B cell (primary cell): ENCODE data around the gene EML6. TPM values are rescaled to one million over a fixed set of nuclear protein-coding genes. Genes with fewer than 3 reads are reported as not detected.
A peak's percentile ranks its signal among the peaks of the same experiment; 100 is the strongest.

Source experiments
- ATAC-seq: fragments of 200-7000 bp; cut with Tn5 transposase; one replicate; pipeline ENCODE4 v1.10.0; 2021; ENCODE audit warnings: low read depth, mild to moderate bottlenecking, moderate number of reproducible peaks, moderate library complexity
- CTCF ChIA-PET: fragments of 350-600 bp; sonication (Branson Sonifier 250); formaldehyde crosslinking; loops from one replicate; lab custom pipeline; 2021; ENCODE audit warnings: antibody characterized with exemption, inconsistent platforms; lab: Charles Lee
- POLR2A ChIA-PET: fragments of 350-600 bp; sonication (Branson Sonifier 250); formaldehyde crosslinking; loops from one replicate; lab custom pipeline; 2021; ENCODE audit warnings: antibody characterized with exemption; lab: Charles Lee
- DNase-seq: peaks from one replicate; pipeline ENCODE4 v3.0.0; 2013
- H2AFZ ChIP-seq: 2 replicates; pipeline ENCODE4 v1.6.1; 2012; ENCODE audit warnings: mild to moderate bottlenecking, low read depth, low read length; ENCODE audit not compliant: insufficient read depth, poor library complexity, severe bottlenecking
- H3K27ac ChIP-seq, 2 donors: 1 replicate in 1 of 2; 2 replicates in 1 of 2; pipeline ENCODE4 v1.5.1; 2012 to 2013; ENCODE audit warnings: low read length in 2 of 2, mild to moderate bottlenecking in 2 of 2, moderate library complexity in 1 of 2
- H3K27me3 ChIP-seq, 4 experiments: fragments of 200-600 bp in 1 of 4; sonication (generic) in 1 of 4; replicated peaks in 1 of 4; 1 replicate in 2 of 4; 2 replicates in 2 of 4; pipeline versions ENCODE4 v1.6.1 to v1.7.0; 2013 to 2016; ENCODE audit warnings: low read length in 3 of 4, mild to moderate bottlenecking in 2 of 4, mixed read lengths in 1 of 4, moderate library complexity in 1 of 4; ENCODE audit not compliant: insufficient read depth in 4 of 4, control insufficient read depth in 3 of 4; ENCODE audit errors: control extremely low read depth in 1 of 4
- H3K36me3 ChIP-seq, 2 experiments: replicated peaks in 1 of 2; 1 replicate in 1 of 2; 2 replicates in 1 of 2; pipeline versions ENCODE4 v1.6.1 to v1.7.1; 2013; ENCODE audit warnings: low read length in 1 of 2; ENCODE audit not compliant: insufficient read depth in 2 of 2, control insufficient read depth in 1 of 2; ENCODE audit errors: control extremely low read depth in 1 of 2, extremely low read depth in 1 of 2
- H3K4me1 ChIP-seq, 2 donors: fragments of 200-600 bp in 1 of 2; sonication (generic) in 1 of 2; 1 replicate in 1 of 2; 2 replicates in 1 of 2; pipeline versions ENCODE4 v1.5.1 to v1.6.1; 2013 to 2017; ENCODE audit warnings: low read length in 2 of 2; ENCODE audit not compliant: control insufficient read depth in 2 of 2, insufficient read depth in 2 of 2
- H3K4me2 ChIP-seq: replicated peaks from 2 replicates; pipeline ENCODE3; 2012; ENCODE audit warnings: mild to moderate bottlenecking, low read depth, low read length; ENCODE audit not compliant: poor library complexity, severe bottlenecking
- H3K4me3 ChIP-seq, 5 experiments: fragments of 200-600 bp in 1 of 5; sonication (generic) in 1 of 5; 1 replicate in 3 of 5; 2 replicates in 2 of 5; pipeline versions ENCODE4 v1.5.1 to v1.7.0; 2011 to 2016; ENCODE audit warnings: low read length in 4 of 5, mild to moderate bottlenecking in 4 of 5, low read depth in 2 of 5, control low read depth in 1 of 5, moderate library complexity in 1 of 5; ENCODE audit not compliant: insufficient read depth in 1 of 5; ENCODE audit errors: control extremely low read depth in 1 of 5, extremely low read depth in 1 of 5
- H3K79me2 ChIP-seq: fragments of 200-600 bp; sonication (generic); one replicate; pipeline ENCODE4 v1.6.0; 2016; ENCODE audit warnings: low read length; ENCODE audit not compliant: control insufficient read depth, insufficient read depth
- H3K9ac ChIP-seq: fragments of 200-600 bp; sonication (generic); 2 replicates; pipeline ENCODE4 v1.6.1; 2017; ENCODE audit warnings: mild to moderate bottlenecking, low read length, moderate library complexity
- H3K9me3 ChIP-seq, 3 donors: one replicate each; pipeline versions ENCODE4 v1.6.1 to v1.7.1; 2013; ENCODE audit warnings: low read length in 2 of 3; ENCODE audit not compliant: control insufficient read depth in 2 of 3, insufficient read depth in 1 of 3; ENCODE audit errors: control extremely low read depth in 1 of 3
- H4K20me1 ChIP-seq: 2 replicates; pipeline ENCODE4 v1.6.0; 2012; ENCODE audit warnings: mild to moderate bottlenecking, low read length; ENCODE audit not compliant: insufficient read depth, control insufficient read depth, poor library complexity, severe bottlenecking
- H3K27ac Mint-ChIP-seq: one replicate; pipeline ENCODE4 v1.8.0; 2021; ENCODE audit warnings: mixed read lengths
- H3K27me3 Mint-ChIP-seq: one replicate; pipeline ENCODE4 v1.8.0; 2021; ENCODE audit warnings: mixed read lengths
- H3K4me1 Mint-ChIP-seq: one replicate; pipeline ENCODE4 v1.8.0; 2021; ENCODE audit warnings: mixed read lengths
- H3K4me3 Mint-ChIP-seq: one replicate; pipeline ENCODE4 v1.8.0; 2021; ENCODE audit warnings: mixed read lengths
- H3K9me3 Mint-ChIP-seq: one replicate; pipeline ENCODE4 v1.8.0; 2022; ENCODE audit warnings: mixed read lengths; ENCODE audit not compliant: insufficient read depth
- EZH2 ChIP-seq: IDR thresholded peaks from 2 replicates; pipeline ENCODE4 v1.6.1; 2012; ENCODE audit warnings: borderline replicate concordance, low read depth, mild to moderate bottlenecking, moderate library complexity, low read length; ENCODE audit not compliant: insufficient read depth, poor library complexity, severe bottlenecking
- WGBS: methylation state at CpG from one replicate; pipeline ENCODE4 v1.1.5; 2013; ENCODE audit warnings: missing lambda C conversion rate; ENCODE audit not compliant: insufficient coverage; 5-methylcytosine and 5-hydroxymethylcytosine counted together
- intact Hi-C: fragments of 100-400 bp; cut with micrococcal nuclease; formaldehyde crosslinking; loops from one replicate; pipeline ENCODE4 v1.10.0; 2022
- polyA plus RNA-seq: library from polyadenylated mRNA; depleted of rRNA; stranded (reverse); fragments of >200 nt; gene quantifications from 2 replicates; pipeline ENCODE4 v1.2.3, GENCODE V29; 2012
- total RNA-seq, 2 donors: library from RNA; stranded (reverse); fragments of 120-200 nt in 1 of 2; gene quantifications; 1 replicate in 1 of 2; 2 replicates in 1 of 2; pipeline versions ENCODE4 v1.2.3 to v1.2.4, GENCODE V29; 2013 to 2022
- TF ChIP-seq, protein P1 (sequence below): fragments of 200-600 bp; IDR thresholded peaks from one replicate; pipeline ENCODE4 v1.8.0; 2022; ENCODE audit warnings: antibody characterized with exemption, mild to moderate bottlenecking

The EML6 gene
- total and polyA plus RNA-seq, 2 donors (not counting 1 experiment from before 2014, with no cell fraction given) = 42.5 to 53.7 TPM

DNA sequence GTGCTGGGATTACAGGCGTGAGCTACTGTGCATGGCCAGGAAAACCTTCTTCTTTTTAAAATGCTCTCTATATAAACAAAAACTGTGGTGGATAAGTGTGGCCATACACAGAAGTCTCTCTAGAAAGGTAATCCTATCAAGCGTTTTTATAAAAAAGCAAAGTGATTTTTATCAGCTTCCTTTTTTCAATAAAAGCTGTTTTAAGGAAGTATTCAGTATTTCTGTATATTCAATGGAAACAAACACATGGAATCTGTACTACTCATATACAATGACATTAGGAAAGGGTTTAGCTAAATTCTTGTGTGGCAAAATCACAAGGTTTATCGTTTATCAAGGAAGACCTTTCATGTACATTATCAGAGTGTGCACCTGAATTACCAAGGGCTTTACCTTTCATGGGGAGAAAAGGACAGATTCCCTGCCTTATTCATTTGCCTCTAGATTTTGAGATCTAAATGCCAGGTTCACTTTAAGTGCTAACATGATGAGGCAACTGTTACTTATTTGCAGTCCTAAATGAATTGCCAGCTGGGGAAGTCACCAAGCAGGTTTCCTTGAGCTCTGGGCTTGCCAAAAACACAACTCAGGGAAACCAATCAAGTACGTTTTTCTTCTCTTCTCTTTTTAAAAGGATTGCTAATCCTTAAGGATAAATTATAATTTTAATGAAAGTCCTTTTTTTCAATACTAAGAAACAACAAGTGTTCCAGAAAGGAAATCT is 256.0 kb downstream of the EML6 start:
- Histone ChIP-seq H3K27ac (no peak overlapping the region), H3K4me2 (no peak overlapping the region), H3K4me3 (no peak overlapping the region), H2AFZ (no peak overlapping the region), H3K9ac (no peak overlapping the region), H3K4me1 (peaks cover 0 to 6% of the 10 kb centered on the region in 2 donors), H3K27me3 (no peaks in the 10 kb centered on the region), H4K20me1 (peaks cover 5% of the 10 kb centered on the region), H3K36me3 (peaks cover 7 to 29% of the 10 kb centered on the region in 2 experiments), H3K9me3 (no peaks in the 10 kb centered on the region), H3K79me2 (peaks cover 8% of the 10 kb centered on the region)
- ATAC-seq (no peak), DNase-seq (no peak)
- WGBS = no CpG with 5 or more reads among the region's 4 CpGs
- TF ChIP-seq, protein P1, sequence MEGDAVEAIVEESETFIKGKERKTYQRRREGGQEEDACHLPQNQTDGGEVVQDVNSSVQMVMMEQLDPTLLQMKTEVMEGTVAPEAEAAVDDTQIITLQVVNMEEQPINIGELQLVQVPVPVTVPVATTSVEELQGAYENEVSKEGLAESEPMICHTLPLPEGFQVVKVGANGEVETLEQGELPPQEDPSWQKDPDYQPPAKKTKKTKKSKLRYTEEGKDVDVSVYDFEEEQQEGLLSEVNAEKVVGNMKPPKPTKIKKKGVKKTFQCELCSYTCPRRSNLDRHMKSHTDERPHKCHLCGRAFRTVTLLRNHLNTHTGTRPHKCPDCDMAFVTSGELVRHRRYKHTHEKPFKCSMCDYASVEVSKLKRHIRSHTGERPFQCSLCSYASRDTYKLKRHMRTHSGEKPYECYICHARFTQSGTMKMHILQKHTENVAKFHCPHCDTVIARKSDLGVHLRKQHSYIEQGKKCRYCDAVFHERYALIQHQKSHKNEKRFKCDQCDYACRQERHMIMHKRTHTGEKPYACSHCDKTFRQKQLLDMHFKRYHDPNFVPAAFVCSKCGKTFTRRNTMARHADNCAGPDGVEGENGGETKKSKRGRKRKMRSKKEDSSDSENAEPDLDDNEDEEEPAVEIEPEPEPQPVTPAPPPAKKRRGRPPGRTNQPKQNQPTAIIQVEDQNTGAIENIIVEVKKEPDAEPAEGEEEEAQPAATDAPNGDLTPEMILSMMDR = no peak
- TF ChIP-seq EZH2 = no peak
- Mint-ChIP-seq H3K4me3 (no peak overlapping the region), H3K27me3 (no peaks in the 10 kb centered on the region), H3K4me1 (peaks cover 30% of the 10 kb centered on the region), H3K9me3 (no peaks in the 10 kb centered on the region), H3K27ac (peak overlapping the region; percentile 32)
- intact Hi-C loops = no loop called here
- ChIA-PET CTCF (no interaction called here), POLR2A (interaction anchor here (0.7 kb wide), 1 partner anchor 79 kb away, joined by 7 read pairs; no protein-coding TSS in a partner anchor)

DNA sequence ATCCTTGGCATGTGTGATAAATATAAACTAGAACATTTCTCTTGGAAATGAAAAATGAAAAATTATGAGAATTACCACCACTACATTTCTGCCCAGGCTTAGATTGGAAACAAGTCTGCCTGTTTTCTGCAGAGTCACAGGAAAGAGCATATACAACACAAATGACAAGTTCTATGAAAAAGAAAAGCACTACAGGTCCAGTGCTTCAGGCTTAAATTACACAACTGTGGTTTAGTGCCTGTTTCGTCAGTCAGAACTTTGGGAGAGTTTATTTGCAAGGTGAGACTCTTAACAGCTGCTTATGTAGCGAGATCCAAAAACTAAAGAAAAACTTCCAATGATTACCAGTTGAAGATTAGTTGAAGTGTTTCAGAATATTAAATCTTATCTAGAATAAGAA is 257.9 kb downstream of the EML6 start:
- intact Hi-C loops = no loop called here
- Histone ChIP-seq H2AFZ (no peak overlapping the region), H3K4me2 (no peak overlapping the region), H3K4me1 (peaks cover 0 to 6% of the 10 kb centered on the region in 2 donors), H3K9ac (no peak overlapping the region), H4K20me1 (peaks cover 9% of the 10 kb centered on the region), H3K9me3 (no peaks in the 10 kb centered on the region), H3K27ac (no peak overlapping the region), H3K27me3 (no peaks in the 10 kb centered on the region), H3K4me3 (no peak overlapping the region), H3K79me2 (peaks cover 23% of the 10 kb centered on the region), H3K36me3 (peaks cover 7 to 38% of the 10 kb centered on the region in 2 experiments)
- no peaks in the 10 kb centered on the region for H3K27me3 Mint-ChIP-seq
- no CpG with 5 or more reads among the region's 2 CpGs for WGBS
- TF ChIP-seq, protein P1 = no peak
- no peak for TF ChIP-seq EZH2
- peaks cover 26% of the 10 kb centered on the region for H3K4me1 Mint-ChIP-seq
- no peak for ATAC-seq
- H3K27ac Mint-ChIP-seq = no peak overlapping the region
- DNase-seq = no peak
- ChIA-PET CTCF (no interaction called here), POLR2A (no interaction called here)
- no peaks in the 10 kb centered on the region for H3K9me3 Mint-ChIP-seq
- H3K4me3 Mint-ChIP-seq = no peak overlapping the region
